ENCODE results near the gene FRS3. TPM values are rescaled to one million over a fixed set of nuclear protein-coding genes. Genes with fewer than 3 reads are reported as not detected.
A peak's percentile ranks its signal among the peaks of the same experiment; 100 is the strongest.

FRS3 gene
- total RNA-seq, 2 experiments from 2014 or later, result 5.6 to 8.7 TPM

DNA sequence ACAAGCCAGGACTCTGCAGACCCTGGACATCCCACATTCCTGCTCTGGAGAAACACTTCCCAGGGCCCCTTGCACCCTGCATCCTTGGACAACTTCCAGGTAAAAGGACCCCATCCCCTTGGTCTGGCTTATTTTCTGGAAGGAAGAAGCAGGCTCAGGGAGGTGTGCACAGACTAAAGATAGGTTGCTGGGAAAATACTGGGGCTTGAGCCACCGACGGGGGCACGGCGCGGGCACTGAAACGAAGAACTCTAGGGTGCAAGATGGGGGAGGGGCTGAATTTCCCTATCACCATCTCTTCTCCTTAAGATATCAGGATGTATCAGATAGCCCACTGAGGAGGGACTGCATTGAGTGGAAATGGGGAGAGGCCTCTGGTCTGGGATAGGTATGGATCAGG is 805 bp downstream of the FRS3 start:
- Histone ChIP-seq H3K4me1 (ENCODE audit: insufficient read depth, low read length, poor library complexity, severe bottlenecking) (peaks cover 17% of the 10 kb centered on the region), H3K36me3 (ENCODE audit: insufficient read depth, low read length) (peaks cover 17% of the 10 kb centered on the region), H3K79me2 (ENCODE audit: insufficient read depth, low read depth, low read length) (no peaks in the 10 kb centered on the region; the same call in 1 of the 2 replicates), H3K27ac (ENCODE audit: low read depth, low read length, poor library complexity, severe bottlenecking) (no peak overlapping the region), H2AFZ (ENCODE audit: low read length) (no peak overlapping the region), H3K9me3 (ENCODE audit: low read length) (no peaks in the 10 kb centered on the region), H3K4me2 (ENCODE audit: low read length) (peak overlapping the region; percentile 88), H4K20me1 (ENCODE audit: insufficient read depth, low read length) (no peaks in the 10 kb centered on the region), H3K9me2 (ENCODE audit: insufficient read depth, low read length) (no peaks in the 10 kb centered on the region), H3K4me3 (ENCODE audit: low read depth, low read length, poor library complexity, severe bottlenecking) (peak overlapping the region; percentile 83)
- TF ChIP-seq, protein P1, sequence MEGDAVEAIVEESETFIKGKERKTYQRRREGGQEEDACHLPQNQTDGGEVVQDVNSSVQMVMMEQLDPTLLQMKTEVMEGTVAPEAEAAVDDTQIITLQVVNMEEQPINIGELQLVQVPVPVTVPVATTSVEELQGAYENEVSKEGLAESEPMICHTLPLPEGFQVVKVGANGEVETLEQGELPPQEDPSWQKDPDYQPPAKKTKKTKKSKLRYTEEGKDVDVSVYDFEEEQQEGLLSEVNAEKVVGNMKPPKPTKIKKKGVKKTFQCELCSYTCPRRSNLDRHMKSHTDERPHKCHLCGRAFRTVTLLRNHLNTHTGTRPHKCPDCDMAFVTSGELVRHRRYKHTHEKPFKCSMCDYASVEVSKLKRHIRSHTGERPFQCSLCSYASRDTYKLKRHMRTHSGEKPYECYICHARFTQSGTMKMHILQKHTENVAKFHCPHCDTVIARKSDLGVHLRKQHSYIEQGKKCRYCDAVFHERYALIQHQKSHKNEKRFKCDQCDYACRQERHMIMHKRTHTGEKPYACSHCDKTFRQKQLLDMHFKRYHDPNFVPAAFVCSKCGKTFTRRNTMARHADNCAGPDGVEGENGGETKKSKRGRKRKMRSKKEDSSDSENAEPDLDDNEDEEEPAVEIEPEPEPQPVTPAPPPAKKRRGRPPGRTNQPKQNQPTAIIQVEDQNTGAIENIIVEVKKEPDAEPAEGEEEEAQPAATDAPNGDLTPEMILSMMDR (conservative IDR thresholded peaks at IDR 0.05; ENCODE audit: low read length), result no peak
- TF ChIP-seq EZH2phosphoT487 (IDR thresholded peaks at IDR 0.05; ENCODE audit: borderline replicate concordance, low read depth, low read length), result no peak
- intact Hi-C loops (cut with micrococcal nuclease; ENCODE audit: unreplicated experiment), result loop anchor here (5.0 kb wide), 2 partner anchors 72 to 97 kb away; no protein-coding TSS in a partner anchor
- BruUV-seq (replicated peaks), result no TSS peak
- CTCF ChIA-PET (ENCODE audit: unreplicated experiment), result no interaction called here
- DNase-seq (ENCODE audit: low spot score), result no peak
- POLR2A ChIA-PET, result no interaction called here

- no peak overlapping the region for H3K27ac ChIP-seq (ENCODE audit: low read depth, low read length, poor library complexity, severe bottlenecking)
- peaks cover 18% of the 10 kb centered on the region for H3K36me3 ChIP-seq (ENCODE audit: insufficient read depth, low read length)
- H3K4me2 ChIP-seq (ENCODE audit: low read length), result 0 out of 2 replicates have a peak overlapping the region, but pooled peaks have one; percentile 88
- TF ChIP-seq EZH2phosphoT487 (IDR thresholded peaks at IDR 0.05; ENCODE audit: borderline replicate concordance, low read depth, low read length), result no peak
- no peaks in the 10 kb centered on the region for H3K9me2 ChIP-seq (ENCODE audit: insufficient read depth, low read length)
- H3K9me3 ChIP-seq (ENCODE audit: low read length), result no peaks in the 10 kb centered on the region
- ChIA-PET POLR2A (no interaction called here), CTCF (ENCODE audit: unreplicated experiment) (interaction anchor here (0.7 kb wide), 1 partner anchor 44 kb away, joined by 4 read pairs; no protein-coding TSS in a partner anchor)
- H4K20me1 ChIP-seq (ENCODE audit: insufficient read depth, low read length), result no peaks in the 10 kb centered on the region
- H3K79me2 ChIP-seq (ENCODE audit: insufficient read depth, low read depth, low read length), result no peaks in the 10 kb centered on the region; the same call in 1 of the 2 replicates
- no peak overlapping the region for H2AFZ ChIP-seq (ENCODE audit: low read length)
- intact Hi-C loops (cut with micrococcal nuclease; ENCODE audit: unreplicated experiment), result loop anchor here (5.0 kb wide), 2 partner anchors 70 to 95 kb away; no protein-coding TSS in a partner anchor
- no peak for DNase-seq (ENCODE audit: low spot score)
- H3K4me3 ChIP-seq (ENCODE audit: low read depth, low read length, poor library complexity, severe bottlenecking), result no peak overlapping the region
- H3K4me1 ChIP-seq (ENCODE audit: insufficient read depth, low read length, poor library complexity, severe bottlenecking), result peaks cover 17% of the 10 kb centered on the region
- no TSS peak for BruUV-seq (replicated peaks)
Observed at GRCh38 chr6:41777551-41778285, 2.0 kb downstream of the FRS3 start.

DNA sequence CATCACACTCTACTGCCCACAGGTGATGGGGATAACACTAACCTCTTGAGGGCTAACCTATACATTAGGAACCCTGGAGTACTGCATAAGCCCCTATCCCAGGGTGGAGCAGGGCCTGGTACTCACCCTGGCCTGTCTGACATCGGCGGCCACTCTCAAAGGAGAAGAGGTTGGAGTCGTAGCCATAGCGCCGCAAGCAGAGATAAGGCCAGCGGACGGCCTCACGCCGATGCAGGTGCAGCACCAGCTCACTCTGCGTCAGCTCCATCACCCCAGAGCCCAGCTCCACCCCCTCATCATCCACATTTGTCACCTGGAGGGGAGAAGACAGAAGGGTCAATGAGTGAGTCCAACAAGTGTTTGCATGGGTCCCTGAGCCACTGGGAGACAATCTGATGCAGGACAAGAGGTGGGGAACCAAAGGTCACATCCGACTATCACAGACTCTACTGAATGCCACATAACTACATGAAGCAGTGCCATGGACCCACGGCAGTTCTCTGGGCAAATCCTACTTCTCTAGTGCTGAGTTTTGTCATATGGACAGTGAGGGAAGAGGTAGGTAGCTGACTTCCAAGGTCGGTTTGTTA is 4.3 kb downstream of the FRS3 start:
- intact Hi-C loops (cut with micrococcal nuclease; ENCODE audit: unreplicated experiment), result loop anchor here (5.0 kb wide), 2 partner anchors 68 to 93 kb away; no protein-coding TSS in a partner anchor
- Histone ChIP-seq H3K79me2 (ENCODE audit: insufficient read depth, low read depth, low read length) (no peaks in the 10 kb centered on the region; the same call in 1 of the 2 replicates), H2AFZ (ENCODE audit: low read length) (no peak overlapping the region), H3K36me3 (ENCODE audit: insufficient read depth, low read length) (peaks cover 40% of the 10 kb centered on the region), H3K27ac (ENCODE audit: low read depth, low read length, poor library complexity, severe bottlenecking) (no peak overlapping the region), H3K9me2 (ENCODE audit: insufficient read depth, low read length) (no peaks in the 10 kb centered on the region), H3K4me2 (ENCODE audit: low read length) (no peak overlapping the region), H4K20me1 (ENCODE audit: insufficient read depth, low read length) (no peaks in the 10 kb centered on the region), H3K4me3 (ENCODE audit: low read depth, low read length, poor library complexity, severe bottlenecking) (no peak overlapping the region), H3K4me1 (ENCODE audit: insufficient read depth, low read length, poor library complexity, severe bottlenecking) (peaks cover 5% of the 10 kb centered on the region), H3K9me3 (ENCODE audit: low read length) (no peaks in the 10 kb centered on the region)
- DNase-seq (ENCODE audit: low spot score), result no peak
- no TSS peak for BruUV-seq (replicated peaks)
- no peak for TF ChIP-seq EZH2phosphoT487 (IDR thresholded peaks at IDR 0.05; ENCODE audit: borderline replicate concordance, low read depth, low read length)
- TF ChIP-seq, protein P1 (conservative IDR thresholded peaks at IDR 0.05; ENCODE audit: low read length), result no peak
- POLR2A ChIA-PET, result no interaction called here
- CTCF ChIA-PET (ENCODE audit: unreplicated experiment), result interaction anchor here (0.7 kb wide), 1 partner anchor 58 kb away, joined by 4 read pairs; no protein-coding TSS in a partner anchor
